GF-D8 (cell line): ENCODE results near the gene M1AP.

Source experiments
- DNase-seq: peaks from one replicate; lab custom pipeline; 2025; lab: John Stamatoyannopoulos, UW

M1AP gene

DNA sequence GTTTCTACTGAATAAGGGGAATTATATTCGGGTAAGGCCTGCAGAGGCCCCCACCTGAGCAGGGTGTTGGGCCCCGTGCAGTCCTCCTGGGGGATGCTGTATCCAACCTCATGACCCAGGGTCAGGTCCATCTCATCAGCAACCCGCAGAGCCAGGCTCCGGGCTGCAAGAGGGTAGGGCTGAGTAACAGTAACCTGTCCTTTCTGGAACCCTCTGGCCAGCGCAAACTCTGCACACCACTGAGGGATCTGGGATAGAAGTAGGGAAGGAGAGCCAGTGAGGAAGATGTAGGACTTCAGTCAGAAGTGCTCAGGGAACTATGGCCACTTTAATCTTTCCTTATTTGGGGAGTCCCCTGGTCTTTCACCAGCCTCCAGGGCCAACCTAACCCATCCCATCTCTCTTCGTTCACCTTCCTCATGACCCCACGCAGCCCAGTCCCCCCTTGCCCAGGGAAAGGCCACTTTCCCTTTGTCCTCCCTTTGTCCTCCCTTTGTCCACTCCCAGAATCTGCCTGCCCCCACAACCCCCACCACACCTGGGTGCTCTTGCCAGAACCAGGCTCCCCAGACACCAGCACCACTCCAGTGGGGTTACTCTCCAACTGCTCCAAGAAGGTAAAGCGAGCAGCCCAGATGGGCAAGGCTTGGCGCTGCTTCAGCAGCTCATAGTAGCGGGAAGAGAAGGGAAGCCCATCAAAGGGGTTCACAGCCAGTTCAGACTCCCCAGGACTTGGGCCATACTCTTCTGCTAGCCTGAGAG lies 123.0 kb downstream of the M1AP start:
- DNase-seq, result no peak

DNA sequence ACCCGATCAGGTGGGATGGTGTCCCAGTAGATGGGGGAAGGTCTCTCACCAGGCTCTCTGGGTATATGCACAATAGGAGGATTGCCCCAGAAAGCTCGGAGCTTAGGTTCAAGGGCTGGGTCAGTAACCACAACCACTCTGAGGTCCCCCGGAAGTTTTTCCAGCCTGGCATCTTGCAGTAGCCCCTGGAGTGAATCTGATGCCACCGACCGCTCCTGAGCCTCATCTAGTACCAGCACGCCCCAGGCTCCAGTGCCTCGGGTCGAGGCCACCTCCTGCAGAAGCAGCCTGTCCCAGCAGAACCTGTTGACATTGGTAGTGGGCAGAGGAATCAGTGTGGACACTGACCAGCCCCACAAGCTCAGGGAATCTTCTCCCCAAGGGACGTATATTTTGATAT lies 124.1 kb downstream of the M1AP start:
- no peak for DNase-seq

GRCh38 chr2:74522516-74522915 lies 125.6 kb downstream of the M1AP start:
- no peak for DNase-seq

DNA sequence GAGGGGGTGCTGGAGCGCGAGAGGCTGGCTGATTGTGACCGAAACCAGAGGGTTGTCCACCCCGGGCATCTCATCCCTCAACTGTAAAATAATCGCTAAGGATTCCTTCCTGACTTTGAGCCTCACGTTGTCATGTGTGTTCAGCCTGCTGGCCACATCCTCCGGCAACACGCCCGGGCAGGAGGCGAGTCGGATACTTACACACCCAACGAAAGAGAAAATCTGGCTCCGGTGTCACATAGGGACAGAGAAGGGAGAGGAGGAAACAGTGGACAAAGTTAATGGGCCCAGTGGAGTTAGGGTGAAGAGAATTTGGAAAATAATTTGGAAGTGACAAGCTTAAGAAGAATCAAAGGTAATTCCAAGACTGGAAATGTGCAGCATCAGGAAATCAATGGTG lies 131.5 kb downstream of the M1AP start:
- no peak for DNase-seq

DNA sequence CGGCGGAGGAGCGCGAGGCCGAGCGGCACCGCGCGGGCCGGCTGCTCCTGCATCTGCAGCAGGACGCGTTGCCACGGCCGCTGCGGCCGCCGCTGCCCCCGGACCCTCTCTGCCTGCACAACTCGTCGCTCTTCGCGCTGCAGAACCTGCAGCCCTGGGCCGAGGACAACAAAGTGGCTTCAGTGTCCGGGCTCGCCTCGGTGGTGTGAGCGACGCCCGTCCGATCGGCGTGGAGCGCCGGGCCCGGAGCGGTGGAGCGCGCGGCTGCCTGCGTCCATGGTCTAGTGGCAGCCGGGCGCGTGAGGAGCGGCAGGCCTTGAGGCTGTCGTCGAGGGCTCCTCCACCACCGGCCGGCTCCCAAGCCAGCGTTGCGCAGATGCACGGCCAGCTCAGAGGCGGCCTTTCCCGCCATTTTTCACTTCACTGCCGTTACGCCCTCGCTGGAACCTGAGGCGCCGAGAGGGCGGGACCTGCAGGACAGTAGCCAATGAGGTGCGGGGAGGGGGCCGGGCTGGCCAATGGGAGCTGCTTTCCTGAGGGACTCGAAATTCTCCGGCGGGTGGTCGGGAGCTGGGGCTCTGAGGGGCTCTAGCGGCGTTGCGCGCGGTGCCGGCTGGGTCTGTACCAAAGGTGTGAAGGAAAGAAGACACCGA lies 132.0 kb downstream of the M1AP start:
- no peak for DNase-seq

DNA sequence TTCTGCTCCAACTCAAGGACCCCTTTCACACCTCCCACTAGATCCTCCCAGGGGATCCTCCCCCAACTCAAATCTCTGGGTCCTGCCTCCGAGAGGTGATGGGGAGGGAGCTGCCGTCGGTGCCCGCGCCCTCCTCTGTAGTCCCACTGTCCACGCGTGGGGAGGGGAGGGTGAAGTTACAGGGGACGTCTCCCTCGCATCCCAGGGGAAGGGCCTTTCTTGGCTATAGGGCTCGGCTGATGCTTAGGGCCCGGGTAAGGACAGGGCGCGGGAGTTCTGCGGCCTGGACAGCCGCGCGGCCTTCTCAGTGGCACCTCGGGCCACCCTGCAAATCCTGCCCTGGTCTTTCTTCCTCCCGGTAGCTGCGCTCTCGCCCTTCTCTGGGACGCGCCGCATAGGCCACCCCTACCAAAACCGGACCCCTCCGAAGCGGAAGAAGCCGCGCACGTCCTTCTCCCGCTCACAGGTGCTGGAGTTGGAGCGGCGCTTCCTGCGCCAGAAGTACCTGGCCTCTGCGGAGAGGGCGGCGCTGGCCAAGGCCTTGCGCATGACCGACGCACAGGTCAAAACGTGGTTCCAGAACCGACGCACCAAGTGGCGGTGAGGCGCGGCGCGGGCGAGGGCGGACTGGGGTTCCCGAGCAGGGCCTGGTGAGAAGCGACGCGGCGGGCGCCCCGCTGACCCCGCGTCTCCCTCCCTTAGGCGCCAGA lies 132.7 kb downstream of the M1AP start:
- no peak for DNase-seq

- DNase-seq, result no peak
Measured at GRCh38 chr2:74514368-74515270, 133.5 kb downstream of the M1AP start, which contains the start of gene TLX2. TSS of gene TLX2 (plus strand) at chr2:74514450. CDS start at chr2:74514807, 357 bp downstream.

DNA sequence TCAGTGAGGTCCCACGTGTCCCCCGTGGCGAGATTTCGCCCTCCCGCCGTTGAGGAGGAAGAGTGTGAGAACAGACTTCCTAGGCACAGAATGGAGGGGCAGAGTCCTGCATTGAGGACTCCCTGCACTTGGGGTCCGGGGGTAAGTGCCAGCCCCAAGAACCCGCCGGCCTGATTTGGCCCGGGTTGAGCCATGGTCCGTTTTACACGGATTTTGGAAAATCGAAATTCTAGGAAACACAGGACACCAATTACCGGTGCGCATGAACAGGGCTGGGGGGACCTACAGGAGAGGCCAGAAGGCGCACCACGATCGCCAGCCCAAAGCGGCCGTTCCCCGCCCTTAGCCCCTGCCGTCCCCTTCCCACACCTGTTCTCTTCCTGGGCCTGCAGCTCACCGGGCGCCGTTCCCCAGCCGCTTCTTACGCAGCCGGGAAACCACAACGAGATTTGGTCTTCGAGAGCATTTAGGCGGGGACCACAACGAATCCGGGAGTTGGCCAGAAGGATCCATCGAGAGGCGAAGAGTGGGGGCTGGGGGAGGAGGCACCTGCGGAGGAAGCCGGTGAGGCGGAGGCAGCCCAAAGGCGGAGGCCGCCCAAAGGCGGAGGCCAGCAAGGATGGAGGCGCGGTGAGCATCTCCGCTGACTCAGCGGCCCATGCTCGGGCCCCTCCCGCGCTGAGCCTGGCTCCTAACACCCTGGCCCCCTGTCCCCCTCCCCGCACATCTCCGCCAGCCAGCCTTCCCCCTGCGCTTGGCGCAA lies 134.3 kb downstream of the M1AP start:
- DNase-seq, result no peak

DNA sequence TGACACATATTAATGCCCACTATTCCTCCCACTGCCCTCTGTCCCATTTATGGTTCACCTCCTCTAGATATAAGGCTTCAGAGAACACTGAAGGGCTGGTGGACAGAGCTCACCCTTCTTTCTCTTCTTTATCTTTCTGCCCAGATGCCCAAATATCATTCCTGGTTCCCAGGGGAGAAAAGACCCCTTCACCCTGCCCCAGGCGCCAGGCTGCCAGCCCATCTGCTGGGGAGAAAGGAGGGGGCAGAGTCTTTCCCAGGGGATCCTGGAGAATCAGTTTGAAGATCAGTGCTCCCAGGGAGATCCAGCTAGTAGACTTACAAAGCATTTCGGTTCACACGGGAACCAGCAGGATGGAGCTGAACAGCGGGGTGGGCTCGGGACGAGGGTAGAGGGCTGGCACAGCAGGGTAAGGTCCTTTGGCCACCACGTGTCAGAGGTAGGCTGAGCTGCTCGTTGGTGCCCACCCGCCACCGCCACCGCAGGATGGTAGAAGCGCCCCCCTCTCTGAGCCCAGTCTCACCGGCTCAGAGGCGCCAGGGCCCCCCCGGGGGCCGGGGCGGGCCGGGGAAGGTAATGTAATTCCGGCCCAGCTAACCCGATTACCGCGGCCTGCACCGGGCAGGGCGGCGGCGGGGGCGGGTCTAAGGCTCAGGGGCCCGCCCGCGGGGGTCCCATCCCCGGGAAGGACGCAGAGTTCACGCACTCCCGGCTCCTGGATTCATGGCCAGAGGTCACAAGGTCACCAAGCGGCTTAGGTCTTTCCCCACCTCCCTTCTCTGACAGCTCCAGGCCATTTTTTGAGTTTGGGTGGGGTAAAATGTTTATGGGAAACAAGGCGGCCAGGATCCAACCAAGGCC lies 135.2 kb downstream of the M1AP start:
- DNase-seq, result no peak

GRCh38 chr2:74511104-74511989 lies 136.8 kb downstream of the M1AP start:
- no peak for DNase-seq

DNA sequence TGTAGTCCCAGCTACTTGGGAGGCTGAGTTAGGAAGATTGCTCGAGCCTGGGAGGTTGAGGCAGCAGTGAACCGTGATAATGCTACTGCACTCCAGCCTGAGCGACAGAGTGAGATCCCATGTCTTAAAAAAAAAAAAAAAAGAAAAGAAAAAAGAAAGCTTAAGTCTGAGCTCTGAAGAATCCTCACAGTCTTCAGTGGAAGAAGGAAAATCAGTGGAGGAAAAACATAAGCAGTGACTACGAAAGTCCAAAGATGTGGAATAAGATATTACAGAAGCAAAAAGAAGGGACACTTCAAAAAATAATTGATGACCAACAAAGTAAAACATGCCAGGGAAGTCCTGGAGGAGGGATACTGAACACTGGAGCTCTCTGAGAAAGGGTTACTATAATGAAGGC lies 137.9 kb downstream of the M1AP start:
- no peak for DNase-seq

- no peak for DNase-seq
Measured at GRCh38 chr2:74507926-74508520, 140.1 kb downstream of the M1AP start.
